ENCODE data around the gene IFI27L2.

The IFI27L2 gene

GRCh38 chr14:94139006-94139405 lies 9.6 kb upstream of the IFI27L2 start:
- DNase-seq (ENCODE audit: low read depth, low spot score): no peak
- TF ChIP-seq CTCF (IDR thresholded peaks at IDR 0.05; ENCODE audit: insufficient read depth, low read length, missing control alignments): no peak
- POLR2A ChIA-PET: interaction anchor here (0.7 kb wide), 1 partner anchor 71 kb away, joined by 3 read pairs; no protein-coding TSS in a partner anchor
- H3K4me3 ChIP-seq (ENCODE audit: low read depth, low read length): no peak overlapping the region
- CTCF ChIA-PET: interaction anchor here (0.8 to 11.3 kb wide), 16 partner anchors 8 to 198 kb away, joined by 3 to 348 read pairs (median 4); no protein-coding TSS in a partner anchor

GRCh38 chr14:94138251-94138650 lies 8.8 kb upstream of the IFI27L2 start:
- no peak for DNase-seq (ENCODE audit: low read depth, low spot score)
- CTCF ChIA-PET: interaction anchor here (0.7 to 11.3 kb wide), 21 partner anchors 8 to 348 kb away, joined by 3 to 348 read pairs (median 4); no protein-coding TSS in a partner anchor
- no peak for TF ChIP-seq CTCF (IDR thresholded peaks at IDR 0.05; ENCODE audit: insufficient read depth, low read length, missing control alignments)
- POLR2A ChIA-PET: no interaction called here
- H3K4me3 ChIP-seq (ENCODE audit: low read depth, low read length): no peak overlapping the region

GRCh38 chr14:94136575-94137331 lies 7.3 kb upstream of the IFI27L2 start:
- TF ChIP-seq CTCF (IDR thresholded peaks at IDR 0.05; ENCODE audit: insufficient read depth, low read length, missing control alignments): peak; percentile 96
- ChIA-PET CTCF (interaction anchor here (0.6 to 11.3 kb wide), 77 partner anchors 8 to 482 kb away, joined by 3 to 348 read pairs (median 5); partner anchors contain the start of genes DDX24, IFI27, IFI27L1 and OTUB2), POLR2A (interaction anchor here (0.6 to 0.7 kb wide), 2 partner anchors 78 to 85 kb away, joined by 3 read pairs; no protein-coding TSS in a partner anchor)
- no peak for DNase-seq (ENCODE audit: low read depth, low spot score)
- H3K4me3 ChIP-seq (ENCODE audit: low read depth, low read length): no peak overlapping the region

GRCh38 chr14:94135476-94135875 lies 6.1 kb upstream of the IFI27L2 start:
- CTCF ChIA-PET: interaction anchor here (2.1 to 11.3 kb wide), 5 partner anchors 36 to 351 kb away, joined by 15 to 348 read pairs (median 83); no protein-coding TSS in a partner anchor
- no peak overlapping the region for H3K4me3 ChIP-seq (ENCODE audit: low read depth, low read length)
- POLR2A ChIA-PET: no interaction called here
- DNase-seq (ENCODE audit: low read depth, low spot score): no peak
- no peak for TF ChIP-seq CTCF (IDR thresholded peaks at IDR 0.05; ENCODE audit: insufficient read depth, low read length, missing control alignments)

- ChIA-PET CTCF (interaction anchor here (0.6 to 7.4 kb wide), 48 partner anchors 10 to 539 kb away, joined by 3 to 157 read pairs (median 5); partner anchors contain the start of genes DDX24, IFI27L1, OTUB2 and PPP4R4), POLR2A (no interaction called here)
- peak; percentile 31 for TF ChIP-seq CTCF (IDR thresholded peaks at IDR 0.05; ENCODE audit: insufficient read depth, low read length, missing control alignments)
- DNase-seq (ENCODE audit: low read depth, low spot score): no peak
- no peak overlapping the region for H3K4me3 ChIP-seq (ENCODE audit: low read depth, low read length)
These were observed 3.0 kb upstream of the IFI27L2 start for GRCh38 chr14:94132285-94132887.

All from AG04449 (cell line).